IMR-90 (cell line): Measurements from ENCODE around the gene FUT9. TPM values are rescaled to one million over a fixed set of nuclear protein-coding genes. Genes with fewer than 3 reads are reported as not detected.

Experiments
- ATAC-seq: fragments of 200-7000 bp; cut with Tn5 transposase; 2 replicates; pipeline ENCODE4 v1.9.1; 2020; ENCODE audit warnings: low read depth, mild to moderate bottlenecking, moderate library complexity
- BruUV-seq: library from RNA; stranded (reverse); fragments of 400-500 nt; replicated peaks from 2 replicates; lab custom pipeline; 2021; lab: Mats Ljungman, UMichigan
- CTCF ChIA-PET: fragments of 300-600 bp; formaldehyde crosslinking; extraction: SDS; loops from one replicate; lab custom pipeline; 2021; ENCODE audit warnings: antibody characterized with exemption; lab: Yijun Ruan, JAX
- POLR2A ChIA-PET: fragments of 300-600 bp; sonication (Branson Sonifier 250); formaldehyde crosslinking; loops from one replicate; lab custom pipeline; 2022; ENCODE audit warnings: antibody characterized with exemption; ENCODE audit not compliant: unreplicated experiment; lab: Charles Lee
- DNase-seq: peaks from one replicate; pipeline ENCODE4 v3.0.0; 2013
- H2AFZ ChIP-seq: replicated peaks from 2 replicates; pipeline ENCODE3; 2013; ENCODE audit warnings: low read length, mild to moderate bottlenecking; ENCODE audit not compliant: poor library complexity
- H2AK5ac ChIP-seq: 2 replicates; pipeline ENCODE4 v1.6.1; 2013; ENCODE audit warnings: low read depth, low read length, inconsistent platforms
- H2AK9ac ChIP-seq: replicated peaks from 2 replicates; pipeline ENCODE3; 2013; ENCODE audit warnings: mild to moderate bottlenecking, low read depth, low read length, moderate library complexity; ENCODE audit not compliant: poor library complexity
- H2BK120ac ChIP-seq: 2 replicates; pipeline ENCODE4 v1.6.1; 2013; ENCODE audit warnings: low read depth, low read length, inconsistent platforms
- H2BK15ac ChIP-seq: 3 replicates; pipeline ENCODE4 v1.6.1; 2013; ENCODE audit warnings: low read depth, low read length, inconsistent platforms
- H2BK20ac ChIP-seq: 2 replicates; pipeline ENCODE4 v1.6.1; 2013; ENCODE audit warnings: low read depth, mild to moderate bottlenecking, inconsistent platforms, low read length, moderate library complexity
- H2BK5ac ChIP-seq: 2 replicates; pipeline ENCODE4 v1.6.1; 2013; ENCODE audit warnings: mild to moderate bottlenecking, low read depth, low read length, inconsistent platforms; ENCODE audit not compliant: poor library complexity, severe bottlenecking
- H3K14ac ChIP-seq: replicated peaks from 2 replicates; pipeline ENCODE4 v1.6.1; 2013; ENCODE audit warnings: low read depth, low read length, inconsistent platforms
- H3K18ac ChIP-seq: 2 replicates; pipeline ENCODE4 v1.6.1; 2013; ENCODE audit warnings: low read depth, low read length, control low read depth
- H3K23ac ChIP-seq: 2 replicates; pipeline ENCODE4 v1.6.1; 2013; ENCODE audit warnings: low read depth, low read length, inconsistent platforms
- H3K27ac ChIP-seq: 2 replicates; pipeline ENCODE4 v1.5.1; 2013; ENCODE audit warnings: mild to moderate bottlenecking, control low read depth, low read length; ENCODE audit not compliant: insufficient read depth
- H3K27me3 ChIP-seq: 2 replicates; pipeline ENCODE4 v1.6.1; 2013; ENCODE audit warnings: low read length; ENCODE audit not compliant: control insufficient read depth, insufficient read depth
- H3K36me3 ChIP-seq: 2 replicates; pipeline ENCODE4 v1.6.1; 2013; ENCODE audit warnings: low read length, mixed read lengths; ENCODE audit not compliant: control insufficient read depth, insufficient read depth
- H3K4ac ChIP-seq: 2 replicates; pipeline ENCODE4 v1.6.1; 2013; ENCODE audit warnings: low read depth, low read length, inconsistent platforms
- H3K4me1 ChIP-seq: 2 replicates; pipeline ENCODE4 v1.6.1; 2013; ENCODE audit warnings: low read length, mixed read lengths; ENCODE audit not compliant: control insufficient read depth, insufficient read depth
- H3K4me2 ChIP-seq: 2 replicates; pipeline ENCODE4 v1.6.1; 2013; ENCODE audit warnings: low read depth, mild to moderate bottlenecking, control low read depth, low read length, moderate library complexity
- H3K4me3 ChIP-seq: 2 replicates; pipeline ENCODE4 v1.5.1; 2013; ENCODE audit warnings: low read depth, mild to moderate bottlenecking, control low read depth, low read length, moderate library complexity; ENCODE audit not compliant: insufficient read depth
- H3K56ac ChIP-seq: 2 replicates; pipeline ENCODE4 v1.6.1; 2013; ENCODE audit warnings: low read length, inconsistent platforms; ENCODE audit not compliant: insufficient read depth; ENCODE audit errors: extremely low read depth
- H3K79me1 ChIP-seq, 2 experiments: 2 replicates each; pipeline ENCODE4 v1.6.1; 2013; ENCODE audit warnings: low read length in 2 of 2, inconsistent platforms in 1 of 2, low read depth in 1 of 2
- H3K9ac ChIP-seq: 2 replicates; pipeline ENCODE4 v1.6.1; 2013; ENCODE audit warnings: low read depth, low read length, control low read depth
- H3K9me1 ChIP-seq: 2 replicates; pipeline ENCODE4 v1.6.1; 2013; ENCODE audit warnings: low read length, inconsistent platforms; ENCODE audit not compliant: insufficient read depth
- H3K9me3 ChIP-seq: 2 replicates; pipeline ENCODE4 v1.6.1; 2013; ENCODE audit warnings: low read length; ENCODE audit not compliant: control insufficient read depth, insufficient read depth
- H4K20me1 ChIP-seq: 2 replicates; pipeline ENCODE4 v1.6.1; 2013; ENCODE audit warnings: low read length, inconsistent platforms; ENCODE audit not compliant: insufficient read depth
- H4K5ac ChIP-seq: 2 replicates; pipeline ENCODE4 v1.6.1; 2013; ENCODE audit warnings: mild to moderate bottlenecking, low read depth, low read length, control low read depth
- H4K8ac ChIP-seq, 2 experiments: 2 replicates each; pipeline ENCODE4 v1.6.1; 2013; ENCODE audit warnings: low read depth in 2 of 2, low read length in 2 of 2, control low read depth in 1 of 2, inconsistent platforms in 1 of 2
- H4K91ac ChIP-seq: 2 replicates; pipeline ENCODE4 v1.6.1; 2013; ENCODE audit warnings: low read depth, low read length, inconsistent platforms; ENCODE audit not compliant: insufficient read depth
- BHLHE40 ChIP-seq: fragments of 150-350 bp; IDR thresholded peaks from 2 replicates; pipeline ENCODE4 v1.6.1; 2016; ENCODE audit warnings: mild to moderate bottlenecking, low read depth, low read length
- CEBPB ChIP-seq: IDR thresholded peaks from 2 replicates; pipeline ENCODE4 v1.6.1; 2012; ENCODE audit warnings: low read depth, low read length, improper control_type of control experiment
- CHD1 ChIP-seq: IDR thresholded peaks from 2 replicates; pipeline ENCODE4 v1.6.1; 2012; ENCODE audit warnings: low read depth, low read length, improper control_type of control experiment
- MAFK ChIP-seq: IDR thresholded peaks from 2 replicates; pipeline ENCODE4 v1.6.1; 2012; ENCODE audit warnings: low read depth, low read length, improper control_type of control experiment
- POLR2A ChIP-seq: IDR thresholded peaks from 2 replicates; pipeline ENCODE4 v1.6.1; 2012; ENCODE audit warnings: mild to moderate bottlenecking, low read depth, low read length
- RCOR1 ChIP-seq: IDR thresholded peaks from 2 replicates; pipeline ENCODE4 v1.6.1; 2012; ENCODE audit warnings: mild to moderate bottlenecking, low read length, improper control_type of control experiment; ENCODE audit not compliant: insufficient replicate concordance
- RFX5 ChIP-seq: IDR thresholded peaks from 2 replicates; pipeline ENCODE4 v1.8.0; 2012; ENCODE audit warnings: low read depth, mild to moderate bottlenecking, low read length, moderate library complexity
- SMC3 ChIP-seq: fragments of 150-350 bp; IDR thresholded peaks from 2 replicates; pipeline ENCODE4 v1.6.1; 2016; ENCODE audit warnings: low read depth, mild to moderate bottlenecking, antibody characterized with exemption, low read length, moderate library complexity
- USF2 ChIP-seq: fragments of 150-350 bp; IDR thresholded peaks from 2 replicates; pipeline ENCODE4 v1.6.1; 2017; ENCODE audit warnings: mild to moderate bottlenecking, antibody characterized with exemption, low read length, low read depth
- WGBS, 2 experiments: methylation state at CpG; one replicate each; pipeline versions ENCODE4 v1.1.5 to v1.1.7; 2013; ENCODE audit warnings: missing lambda C conversion rate in 2 of 2; ENCODE audit not compliant: insufficient read length in 1 of 2; ENCODE audit errors: extremely low coverage in 2 of 2; 5-methylcytosine and 5-hydroxymethylcytosine counted together
- dilution Hi-C: fragments of 300-500 bp; cut with HindIII; formaldehyde crosslinking; loops from one replicate; pipeline ENCODE4 v1.14.3; 2018; ENCODE audit warnings: low sequenced_read_pairs; ENCODE audit not compliant: unreplicated experiment
- in situ Hi-C: fragments of 300-500 bp; cut with MboI; formaldehyde crosslinking; loops from 3 replicates; pipeline ENCODE4 v1.14.3; 2019; ENCODE audit warnings: low sequenced_read_pairs, inconsistent platforms, mixed read lengths
- intact Hi-C: fragments of 100-400 bp; cut with micrococcal nuclease; formaldehyde crosslinking; loops from 2 replicates; pipeline ENCODE4 v1.10.0; 2022
- polyA plus RNA-seq, 3 experiments: library from polyadenylated mRNA; depleted of rRNA; stranded (reverse); fragments of >200 nt; gene quantifications; 2 replicates each; pipeline ENCODE4 v1.2.3, GENCODE V29; 2012; ENCODE audit warnings: low replicate concordance in 1 of 3
- total RNA-seq: library from RNA; depleted of rRNA; stranded (reverse); fragments of >200 nt; gene quantifications from 2 replicates; pipeline ENCODE4 v1.2.3, GENCODE V29; 2012

Gene FUT9
- total and polyA plus RNA-seq, 2 of the 4 experiments (the other 2 are of a cell fraction) = under 0.01 TPM; not detected in 1

GRCh38 chr6:96150431-96150830, 134.7 kb downstream of the FUT9 start:
- Histone ChIP-seq H3K4me2 (no peak overlapping the region), H3K36me3 (no peaks in the 10 kb centered on the region), H3K9ac (no peak overlapping the region), H4K91ac (no peak overlapping the region), H3K14ac (no peak overlapping the region), H3K23ac (no peak overlapping the region), H3K79me1 (no peaks in the 10 kb centered on the region), H3K27ac (no peak overlapping the region), H3K4ac (no peak overlapping the region), H3K4me3 (no peak overlapping the region), H4K8ac (no peak overlapping the region), H2BK120ac (no peak overlapping the region), H3K18ac (no peak overlapping the region), H2BK15ac (no peak overlapping the region), H2AK9ac (no peak overlapping the region), H3K56ac (no peak overlapping the region), H4K5ac (no peak overlapping the region), H2BK20ac (no peak overlapping the region), H3K9me3 (peaks cover 9% of the 10 kb centered on the region), H4K20me1 (no peaks in the 10 kb centered on the region), H2AK5ac (no peak overlapping the region), H3K9me1 (no peaks in the 10 kb centered on the region), H2BK5ac (no peak overlapping the region), H3K27me3 (no peaks in the 10 kb centered on the region), H3K4me1 (no peaks in the 10 kb centered on the region), H2AFZ (no peak overlapping the region)
- DNase-seq (no peak), ATAC-seq (no peak)
- BruUV-seq = no TSS peak
- intact Hi-C loops (no loop called here), dilution Hi-C loops (no loop called here), in situ Hi-C loops (no loop called here)
- ChIA-PET POLR2A (no interaction called here), CTCF (no interaction called here)
- TF ChIP-seq POLR2A (no peak), CEBPB (no peak), RCOR1 (no peak), SMC3 (no peak), USF2 (no peak), MAFK (no peak), CHD1 (no peak), BHLHE40 (no peak), RFX5 (no peak)
- WGBS, 2 experiments = no CpG with 5 or more reads among the region's 2 CpGs
